ENCODE measurements around the gene NXPH1.

The NXPH1 gene

DNA sequence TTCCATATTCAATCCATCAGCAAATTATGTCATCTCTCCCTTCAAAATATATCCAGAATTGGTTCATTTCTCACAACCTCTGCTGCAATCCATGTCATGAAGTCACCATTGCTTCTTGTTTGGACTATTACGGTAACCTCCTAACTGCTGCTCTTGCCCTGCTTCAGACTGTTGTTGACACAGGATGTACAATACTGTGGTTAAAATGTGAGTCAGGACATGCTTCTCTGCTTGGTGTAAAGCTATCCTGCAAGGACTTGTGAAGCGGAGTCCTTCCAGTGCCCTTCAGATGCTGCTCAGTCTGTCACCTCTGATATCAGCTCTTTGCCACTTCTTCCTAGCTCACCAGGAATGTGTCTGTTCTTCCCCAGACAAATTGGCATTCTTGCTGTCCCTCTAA lies 10.4 kb upstream of the NXPH1 start:
- DNase-seq (ENCODE audit: low spot score) = no peak
- Histone ChIP-seq H3K27me3 (ENCODE audit: insufficient read depth, poor library complexity, severe bottlenecking) (no peaks in the 10 kb centered on the region), H3K36me3 (ENCODE audit: low read depth) (no peaks in the 10 kb centered on the region), H3K9me3 (ENCODE audit: severe bottlenecking) (no peaks in the 10 kb centered on the region), H3K4me3 (ENCODE audit: severe bottlenecking) (no peak overlapping the region), H3K4me1 (ENCODE audit: insufficient read depth, poor library complexity, severe bottlenecking) (no peaks in the 10 kb centered on the region), H3K27ac (ENCODE audit: poor library complexity, severe bottlenecking) (no peak overlapping the region)
- peak; percentile 62; the same call in 2 of the 3 replicates for ATAC-seq (ENCODE audit: low read depth)
- TF ChIP-seq, protein P1, sequence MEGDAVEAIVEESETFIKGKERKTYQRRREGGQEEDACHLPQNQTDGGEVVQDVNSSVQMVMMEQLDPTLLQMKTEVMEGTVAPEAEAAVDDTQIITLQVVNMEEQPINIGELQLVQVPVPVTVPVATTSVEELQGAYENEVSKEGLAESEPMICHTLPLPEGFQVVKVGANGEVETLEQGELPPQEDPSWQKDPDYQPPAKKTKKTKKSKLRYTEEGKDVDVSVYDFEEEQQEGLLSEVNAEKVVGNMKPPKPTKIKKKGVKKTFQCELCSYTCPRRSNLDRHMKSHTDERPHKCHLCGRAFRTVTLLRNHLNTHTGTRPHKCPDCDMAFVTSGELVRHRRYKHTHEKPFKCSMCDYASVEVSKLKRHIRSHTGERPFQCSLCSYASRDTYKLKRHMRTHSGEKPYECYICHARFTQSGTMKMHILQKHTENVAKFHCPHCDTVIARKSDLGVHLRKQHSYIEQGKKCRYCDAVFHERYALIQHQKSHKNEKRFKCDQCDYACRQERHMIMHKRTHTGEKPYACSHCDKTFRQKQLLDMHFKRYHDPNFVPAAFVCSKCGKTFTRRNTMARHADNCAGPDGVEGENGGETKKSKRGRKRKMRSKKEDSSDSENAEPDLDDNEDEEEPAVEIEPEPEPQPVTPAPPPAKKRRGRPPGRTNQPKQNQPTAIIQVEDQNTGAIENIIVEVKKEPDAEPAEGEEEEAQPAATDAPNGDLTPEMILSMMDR (IDR thresholded peaks at IDR 0.05; ENCODE audit: poor library complexity, severe bottlenecking) = no peak

DNA sequence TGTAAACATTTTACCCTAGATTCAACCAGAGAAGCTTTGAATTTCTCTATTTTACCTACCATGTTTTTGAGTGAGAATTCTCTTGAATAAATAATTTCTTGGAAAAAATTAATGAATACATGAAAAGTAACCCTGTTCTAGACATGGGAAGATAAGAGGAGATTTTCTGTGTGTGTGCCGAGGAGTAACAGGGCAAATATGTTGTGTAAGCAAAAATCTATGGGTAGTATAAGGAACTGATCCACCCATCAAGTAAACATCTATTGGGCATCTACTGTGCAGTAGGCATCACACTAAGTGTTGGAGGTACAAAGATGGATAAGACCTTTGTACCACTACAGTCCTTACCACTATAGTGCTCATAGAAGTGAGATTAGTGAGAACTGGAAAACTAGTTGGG lies 8.2 kb upstream of the NXPH1 start:
- Histone ChIP-seq H3K4me1 (ENCODE audit: insufficient read depth, poor library complexity, severe bottlenecking) (no peaks in the 10 kb centered on the region), H3K27ac (ENCODE audit: poor library complexity, severe bottlenecking) (no peak overlapping the region), H3K36me3 (ENCODE audit: low read depth) (no peaks in the 10 kb centered on the region), H3K27me3 (ENCODE audit: insufficient read depth, poor library complexity, severe bottlenecking) (peaks cover 4% of the 10 kb centered on the region), H3K9me3 (ENCODE audit: severe bottlenecking) (no peaks in the 10 kb centered on the region), H3K4me3 (ENCODE audit: severe bottlenecking) (no peak overlapping the region)
- TF ChIP-seq, protein P1 (IDR thresholded peaks at IDR 0.05; ENCODE audit: poor library complexity, severe bottlenecking) = no peak
- ATAC-seq (ENCODE audit: low read depth) (no peak), DNase-seq (ENCODE audit: low spot score) (no peak)

- ATAC-seq (ENCODE audit: low read depth) (no peak), DNase-seq (ENCODE audit: low spot score) (no peak)
- no peak overlapping the region for H3K27ac ChIP-seq (ENCODE audit: poor library complexity, severe bottlenecking)
- TF ChIP-seq, protein P1 (IDR thresholded peaks at IDR 0.05; ENCODE audit: poor library complexity, severe bottlenecking) = no peak
- H3K36me3 ChIP-seq (ENCODE audit: low read depth) = no peaks in the 10 kb centered on the region
- peaks cover 41% of the 10 kb centered on the region for H3K27me3 ChIP-seq (ENCODE audit: insufficient read depth, poor library complexity, severe bottlenecking)
- no peaks in the 10 kb centered on the region for H3K4me1 ChIP-seq (ENCODE audit: insufficient read depth, poor library complexity, severe bottlenecking)
- no peak overlapping the region for H3K4me3 ChIP-seq (ENCODE audit: severe bottlenecking)
- no peaks in the 10 kb centered on the region for H3K9me3 ChIP-seq (ENCODE audit: severe bottlenecking)
Measured at GRCh38 chr7:8430643-8431042, 2.8 kb upstream of the NXPH1 start.

DNA sequence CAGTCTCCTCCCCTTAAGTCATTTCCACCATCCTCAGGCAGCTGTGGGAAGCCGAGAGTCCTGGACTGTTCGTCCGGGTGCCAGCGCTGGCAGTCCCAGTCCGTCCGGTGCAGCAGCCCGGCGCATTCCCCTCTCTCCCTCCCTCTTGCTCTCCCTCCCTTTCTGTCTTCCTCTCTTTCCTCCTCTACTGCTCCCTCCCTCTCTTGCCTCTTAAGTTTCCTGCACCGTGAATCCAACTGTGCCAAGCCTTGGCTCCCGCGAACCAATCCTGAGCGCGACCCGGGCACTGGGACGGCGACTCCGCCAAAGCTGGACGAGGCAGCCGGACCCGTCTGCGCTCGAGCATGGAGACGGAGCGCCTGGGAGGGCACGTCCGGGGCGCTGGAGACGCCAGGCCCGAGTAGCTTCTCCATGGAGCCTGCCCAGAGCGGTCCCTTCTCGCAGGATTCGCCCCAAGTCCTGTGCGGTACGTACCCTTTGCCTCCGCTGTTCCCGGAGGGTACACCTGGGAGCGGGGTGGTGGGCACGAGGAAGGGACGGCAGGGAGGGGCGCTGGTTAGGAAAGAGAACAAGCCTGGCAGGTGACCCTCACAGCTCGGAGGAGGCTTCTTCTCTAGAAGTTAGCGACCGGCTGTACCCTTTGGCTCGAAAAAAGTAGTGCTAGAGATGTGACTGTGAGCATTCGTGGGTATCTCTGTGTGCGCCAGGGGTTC lies 1.0 kb downstream of the NXPH1 start:
- TF ChIP-seq, protein P1 (IDR thresholded peaks at IDR 0.05; ENCODE audit: poor library complexity, severe bottlenecking) = no peak
- Histone ChIP-seq H3K9me3 (ENCODE audit: severe bottlenecking) (no peaks in the 10 kb centered on the region), H3K4me1 (ENCODE audit: insufficient read depth, poor library complexity, severe bottlenecking) (no peaks in the 10 kb centered on the region), H3K36me3 (ENCODE audit: low read depth) (no peaks in the 10 kb centered on the region), H3K27ac (ENCODE audit: poor library complexity, severe bottlenecking) (no peak overlapping the region), H3K27me3 (ENCODE audit: insufficient read depth, poor library complexity, severe bottlenecking) (peaks cover 71% of the 10 kb centered on the region), H3K4me3 (ENCODE audit: severe bottlenecking) (no peak overlapping the region)
- ATAC-seq (ENCODE audit: low read depth) = peak; percentile 52
- peak; percentile 29 for DNase-seq (ENCODE audit: low spot score)

DNA sequence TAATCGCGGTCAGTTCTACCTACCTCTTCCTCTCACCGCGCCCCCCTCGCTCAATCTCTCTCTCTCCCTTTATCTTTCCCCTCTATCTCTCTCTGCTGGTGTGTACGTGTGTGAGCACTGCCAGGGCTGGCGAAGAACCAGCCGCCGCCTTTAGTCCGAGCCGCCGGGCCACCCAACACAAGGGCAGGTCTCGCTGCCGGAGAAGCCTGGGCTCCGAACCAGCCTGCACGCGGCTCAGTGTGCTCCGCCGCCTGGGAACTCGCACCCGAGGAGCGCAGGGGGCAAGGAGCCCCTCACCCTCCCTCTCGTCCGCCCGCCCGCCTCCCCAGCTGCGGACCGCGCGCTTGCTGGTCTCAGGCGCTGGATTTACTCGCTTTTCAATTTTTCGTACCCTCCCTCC lies 1.7 kb downstream of the NXPH1 start:
- ATAC-seq (ENCODE audit: low read depth) (no peak), DNase-seq (ENCODE audit: low spot score) (no peak)
- H3K27me3 ChIP-seq (ENCODE audit: insufficient read depth, poor library complexity, severe bottlenecking) = peaks cover 76% of the 10 kb centered on the region
- TF ChIP-seq, protein P1 (IDR thresholded peaks at IDR 0.05; ENCODE audit: poor library complexity, severe bottlenecking) = no peak
- no peaks in the 10 kb centered on the region for H3K4me1 ChIP-seq (ENCODE audit: insufficient read depth, poor library complexity, severe bottlenecking)
- H3K36me3 ChIP-seq (ENCODE audit: low read depth) = no peaks in the 10 kb centered on the region
- H3K9me3 ChIP-seq (ENCODE audit: severe bottlenecking) = no peaks in the 10 kb centered on the region
- H3K4me3 ChIP-seq (ENCODE audit: severe bottlenecking) = no peak overlapping the region
- no peak overlapping the region for H3K27ac ChIP-seq (ENCODE audit: poor library complexity, severe bottlenecking)
